GM21447 (cell line): ENCODE data around the gene VPS13C.
"Not testable (repeated sequence)": the region's sequence is repeated elsewhere in the genome, so short reads cannot be mapped to it uniquely, and the experiment has no call there.

Experiments used
- ATAC-seq: cut with Tn5 transposase; IDR thresholded peaks from one replicate; pipeline ENCODE4 v1.9.1; 2021; ENCODE audit not compliant: unreplicated experiment

Gene VPS13C

GRCh38 chr15:62050115-62050514 lies 10.1 kb downstream of the VPS13C start:
- ATAC-seq, result no peak

GRCh38 chr15:62048254-62048653 lies 12.0 kb downstream of the VPS13C start:
- ATAC-seq, result not testable (repeated sequence)

- ATAC-seq, result peak; percentile 55
Observed at GRCh38 chr15:62047282-62047827, 12.9 kb downstream of the VPS13C start.

- ATAC-seq, result peak; percentile 89
Observed at GRCh38 chr15:62046078-62046743, 14.0 kb downstream of the VPS13C start.

GRCh38 chr15:62035256-62035924 lies 24.9 kb downstream of the VPS13C start:
- no peak for ATAC-seq

- no peak for ATAC-seq
Observed at GRCh38 chr15:62027916-62028315, 32.3 kb downstream of the VPS13C start.

- no peak for ATAC-seq
Observed at GRCh38 chr15:62027263-62027565, 33.0 kb downstream of the VPS13C start.

- no peak for ATAC-seq
Observed at GRCh38 chr15:62026487-62027262, 33.6 kb downstream of the VPS13C start.

- no peak for ATAC-seq
Observed at GRCh38 chr15:62021991-62022600, 38.2 kb downstream of the VPS13C start.

GRCh38 chr15:62020576-62021160 lies 39.6 kb downstream of the VPS13C start:
- no peak for ATAC-seq

- ATAC-seq, result not testable (repeated sequence)
Observed at GRCh38 chr15:62005354-62005753, 54.9 kb downstream of the VPS13C start.

- ATAC-seq, result no peak
Observed at GRCh38 chr15:61997786-61998185, 62.5 kb downstream of the VPS13C start.

- no peak for ATAC-seq
Observed at GRCh38 chr15:61996056-61996635, 64.1 kb downstream of the VPS13C start.

GRCh38 chr15:61994216-61994615 lies 66.0 kb downstream of the VPS13C start:
- ATAC-seq, result no peak

GRCh38 chr15:61992518-61992917 lies 67.7 kb downstream of the VPS13C start:
- no peak for ATAC-seq

GRCh38 chr15:61989667-61990066 lies 70.6 kb downstream of the VPS13C start:
- no peak for ATAC-seq

GRCh38 chr15:61987824-61988223 lies 72.4 kb downstream of the VPS13C start:
- no peak for ATAC-seq

- ATAC-seq, result no peak
Observed at GRCh38 chr15:61983081-61983480, 77.2 kb downstream of the VPS13C start.

- ATAC-seq, result no peak
Observed at GRCh38 chr15:61978225-61978624, 82.0 kb downstream of the VPS13C start.

- no peak for ATAC-seq
Observed at GRCh38 chr15:61974759-61975158, 85.5 kb downstream of the VPS13C start.

GRCh38 chr15:61974118-61974517 lies 86.1 kb downstream of the VPS13C start:
- ATAC-seq, result no peak
